ENCODE results near the gene SLBP.

DNA sequence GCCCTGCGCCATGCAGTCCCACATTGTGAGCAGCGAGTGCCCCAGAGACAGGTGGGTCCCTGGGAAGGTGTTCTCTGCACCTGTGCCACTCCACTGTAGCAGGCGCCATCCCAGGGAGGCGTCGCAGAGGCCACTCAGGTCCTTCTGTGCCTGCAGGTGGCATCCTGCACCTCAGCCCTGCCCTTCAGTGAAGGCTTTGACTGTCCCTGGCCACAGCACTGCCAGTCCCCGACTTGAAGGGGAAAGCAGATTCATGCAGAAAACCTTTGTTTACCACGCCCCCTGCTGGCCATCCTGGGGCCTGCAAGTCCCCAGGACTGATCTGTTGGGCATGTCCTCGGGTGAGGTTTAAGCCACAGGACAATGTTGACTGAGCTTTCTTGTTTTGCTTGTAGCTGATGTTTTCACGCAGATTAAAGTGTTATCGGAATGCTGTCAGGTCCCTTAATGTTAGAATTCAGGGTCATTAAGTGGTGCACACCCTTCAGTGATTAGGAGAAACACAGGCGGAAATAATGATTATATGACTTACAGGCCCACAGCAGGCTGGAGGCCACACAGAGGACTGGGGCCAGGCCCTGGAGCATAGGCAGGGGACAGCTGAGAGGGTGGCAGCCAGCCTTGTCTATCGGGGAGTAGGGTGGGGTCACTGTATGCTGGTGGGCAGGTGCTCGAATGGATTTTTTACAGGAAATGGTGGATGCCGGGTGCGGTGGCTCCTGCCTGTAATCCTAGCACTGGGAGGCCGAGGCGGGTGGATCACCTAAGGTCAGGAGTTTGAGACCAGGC is 14.2 kb upstream of the SLBP start:
- TF ChIP-seq POLR2A (IDR thresholded peaks at IDR 0.05; ENCODE audit: low read length) (no peak), GATA1 (IDR thresholded peaks at IDR 0.05; ENCODE audit: low read depth, low read length) (no peak)
